Astrocyte (in vitro differentiated cells and primary cell): ENCODE measurements around the gene FAM174C. TPM values are rescaled to one million over a fixed set of nuclear protein-coding genes. Genes with fewer than 3 reads are reported as not detected.

ENCODE experiments used
- DNase-seq: peaks from one replicate; pipeline ENCODE4 v3.0.0-alpha.2; 2010; ENCODE audit warnings: low read depth
- FAIRE-seq: peaks from 2 replicates; lab custom pipeline; 2011; peaks lifted over from hg19 to GRCh38; lab: Jason Lieb, UNC
- H2AFZ ChIP-seq: 2 replicates; pipeline ENCODE4 v1.6.0; 2012; ENCODE audit warnings: low read depth, low read length, inconsistent platforms
- H3K27ac ChIP-seq: 2 replicates; pipeline ENCODE4 v1.5.1; 2011; ENCODE audit warnings: low read depth, low read length, inconsistent platforms
- H3K27me3 ChIP-seq: 2 replicates; pipeline ENCODE4 v1.6.0; 2011; ENCODE audit warnings: low read length, inconsistent platforms; ENCODE audit not compliant: insufficient read depth
- H3K36me3 ChIP-seq: 2 replicates; pipeline ENCODE4 v1.5.1; 2011; ENCODE audit warnings: low read length, inconsistent platforms; ENCODE audit not compliant: insufficient read depth
- H3K4me1 ChIP-seq: 2 replicates; pipeline ENCODE4 v1.5.1; 2011; ENCODE audit warnings: low read length, inconsistent platforms; ENCODE audit not compliant: insufficient read depth
- H3K4me2 ChIP-seq: 2 replicates; pipeline ENCODE4 v1.6.0; 2012; ENCODE audit warnings: low read length, inconsistent platforms
- H3K4me3 ChIP-seq: 2 replicates; pipeline ENCODE4 v1.5.1; 2011; ENCODE audit warnings: low read depth, mild to moderate bottlenecking, low read length, inconsistent platforms; ENCODE audit not compliant: insufficient read depth
- H3K79me2 ChIP-seq: 2 replicates; pipeline ENCODE4 v1.6.0; 2012; ENCODE audit warnings: mild to moderate bottlenecking, low read length, inconsistent platforms; ENCODE audit not compliant: insufficient read depth
- H3K9ac ChIP-seq: 2 replicates; pipeline ENCODE4 v1.6.0; 2012; ENCODE audit warnings: mild to moderate bottlenecking, low read length, inconsistent platforms
- H3K9me3 ChIP-seq: 2 replicates; pipeline ENCODE4 v1.5.1; 2012; ENCODE audit warnings: low read depth, mild to moderate bottlenecking, low read length, inconsistent platforms; ENCODE audit not compliant: insufficient read depth
- H4K20me1 ChIP-seq: 2 replicates; pipeline ENCODE4 v1.6.0; 2012; ENCODE audit warnings: low read length, inconsistent platforms; ENCODE audit not compliant: insufficient read depth
- H3K27ac Mint-ChIP-seq: one replicate; pipeline ENCODE4 v1.8.0; 2021; ENCODE audit warnings: mild to moderate bottlenecking, mixed read lengths; ENCODE audit not compliant: unreplicated experiment
- H3K27me3 Mint-ChIP-seq: one replicate; pipeline ENCODE4 v1.8.0; 2021; ENCODE audit warnings: low read depth, mixed read lengths; ENCODE audit not compliant: unreplicated experiment
- H3K36me3 Mint-ChIP-seq: one replicate; pipeline ENCODE4 v1.8.0; 2021; ENCODE audit warnings: low read depth, mixed read lengths; ENCODE audit not compliant: unreplicated experiment
- H3K4me1 Mint-ChIP-seq: one replicate; pipeline ENCODE4 v1.8.0; 2021; ENCODE audit warnings: low read depth, mixed read lengths; ENCODE audit not compliant: unreplicated experiment
- H3K4me3 Mint-ChIP-seq: one replicate; pipeline ENCODE4 v1.8.0; 2021; ENCODE audit warnings: mild to moderate bottlenecking, moderate library complexity, mixed read lengths; ENCODE audit not compliant: unreplicated experiment
- H3K9me3 Mint-ChIP-seq: one replicate; pipeline ENCODE4 v1.8.0; 2021; ENCODE audit warnings: mild to moderate bottlenecking, mixed read lengths; ENCODE audit not compliant: unreplicated experiment
- CTCF ChIP-seq: IDR thresholded peaks from 2 replicates; pipeline ENCODE4 v1.5.1; 2011; ENCODE audit warnings: low read depth, mild to moderate bottlenecking, inconsistent platforms, low read length, moderate library complexity; ENCODE audit not compliant: insufficient read depth
- EZH2 ChIP-seq: IDR thresholded peaks from 2 replicates; pipeline ENCODE4 v1.6.1; 2012; ENCODE audit warnings: mild to moderate bottlenecking, low read length, inconsistent platforms; ENCODE audit not compliant: insufficient read depth
- total RNA-seq: library from RNA; stranded (reverse); gene quantifications from 2 replicates; pipeline ENCODE4 v1.2.1, GENCODE V29; 2021

Gene FAM174C
- total RNA-seq, 1 donor from 2014 or later: 50.5 TPM

GRCh38 chr19:1282588-1283206, 7.4 kb downstream of the FAM174C start:
- peaks cover 6% of the 10 kb centered on the region for H3K27me3 Mint-ChIP-seq
- no peaks in the 10 kb centered on the region for H3K9me3 ChIP-seq
- H2AFZ ChIP-seq: no peak overlapping the region
- H3K27ac Mint-ChIP-seq: no peak overlapping the region
- peaks cover 1% of the 10 kb centered on the region for H3K4me1 Mint-ChIP-seq
- no peak overlapping the region for H3K4me3 ChIP-seq
- peaks cover 30% of the 10 kb centered on the region for H4K20me1 ChIP-seq
- H3K9ac ChIP-seq: no peak overlapping the region
- no peak overlapping the region for H3K27ac ChIP-seq
- H3K36me3 Mint-ChIP-seq: peaks cover 4% of the 10 kb centered on the region
- peaks cover 2% of the 10 kb centered on the region for H3K36me3 ChIP-seq
- TF ChIP-seq CTCF (no peak), EZH2 (no peak)
- peaks cover 20% of the 10 kb centered on the region for H3K27me3 ChIP-seq
- FAIRE-seq (no peak), DNase-seq (no peak)
- no peaks in the 10 kb centered on the region for H3K9me3 Mint-ChIP-seq
- no peak overlapping the region for H3K4me3 Mint-ChIP-seq
- peaks cover 2% of the 10 kb centered on the region for H3K79me2 ChIP-seq
- no peak overlapping the region for H3K4me2 ChIP-seq
- H3K4me1 ChIP-seq: peaks cover under 1% of the 10 kb centered on the region

- H3K27me3 ChIP-seq: peaks cover 21% of the 10 kb centered on the region
- H3K4me3 Mint-ChIP-seq: no peak overlapping the region
- peaks cover 30% of the 10 kb centered on the region for H4K20me1 ChIP-seq
- peaks cover 4% of the 10 kb centered on the region for H3K36me3 Mint-ChIP-seq
- DNase-seq (no peak), FAIRE-seq (no peak)
- H3K27ac Mint-ChIP-seq: no peak overlapping the region
- H3K9me3 ChIP-seq: no peaks in the 10 kb centered on the region
- no peak overlapping the region for H3K9ac ChIP-seq
- no peak overlapping the region for H2AFZ ChIP-seq
- no peak overlapping the region for H3K4me2 ChIP-seq
- H3K4me1 Mint-ChIP-seq: peaks cover 1% of the 10 kb centered on the region
- no peak overlapping the region for H3K27ac ChIP-seq
- H3K36me3 ChIP-seq: peaks cover 2% of the 10 kb centered on the region
- H3K4me1 ChIP-seq: peaks cover 2% of the 10 kb centered on the region
- no peak for TF ChIP-seq EZH2
- no peak for TF ChIP-seq CTCF
- peaks cover 6% of the 10 kb centered on the region for H3K27me3 Mint-ChIP-seq
- H3K9me3 Mint-ChIP-seq: no peaks in the 10 kb centered on the region
- H3K79me2 ChIP-seq: peaks cover 2% of the 10 kb centered on the region
- no peak overlapping the region for H3K4me3 ChIP-seq
These were observed 8.0 kb downstream of the FAM174C start for GRCh38 chr19:1283207-1283916.

GRCh38 chr19:1283917-1284292, 8.6 kb downstream of the FAM174C start:
- Mint-ChIP-seq H3K36me3 (peaks cover 4% of the 10 kb centered on the region), H3K27ac (no peak overlapping the region), H3K4me1 (peaks cover 1% of the 10 kb centered on the region), H3K27me3 (peaks cover 6% of the 10 kb centered on the region), H3K9me3 (no peaks in the 10 kb centered on the region), H3K4me3 (no peak overlapping the region)
- H3K4me1 ChIP-seq: peaks cover 2% of the 10 kb centered on the region
- peaks cover 21% of the 10 kb centered on the region for H3K27me3 ChIP-seq
- H2AFZ ChIP-seq: no peak overlapping the region
- no peak for DNase-seq
- TF ChIP-seq EZH2 (no peak), CTCF (no peak)
- H4K20me1 ChIP-seq: peaks cover 28% of the 10 kb centered on the region
- H3K9ac ChIP-seq: no peak overlapping the region
- H3K27ac ChIP-seq: no peak overlapping the region
- no peak overlapping the region for H3K4me3 ChIP-seq
- H3K4me2 ChIP-seq: no peak overlapping the region
- H3K36me3 ChIP-seq: peaks cover 2% of the 10 kb centered on the region
- H3K9me3 ChIP-seq: no peaks in the 10 kb centered on the region
- FAIRE-seq: no peak
- peaks cover 2% of the 10 kb centered on the region for H3K79me2 ChIP-seq
